Endothelial cell (in vitro differentiated cells): ENCODE results near the gene PPIE. TPM values are rescaled to one million over a fixed set of nuclear protein-coding genes. Genes with fewer than 3 reads are reported as not detected.
A peak's percentile ranks its signal among the peaks of the same experiment; 100 is the strongest.

Source experiments
- DNase-seq: peaks from one replicate; pipeline ENCODE4 v3.0.0; 2021; ENCODE audit warnings: low spot score
- H3K27ac Mint-ChIP-seq: one replicate; pipeline ENCODE4 v1.8.0; 2021; ENCODE audit warnings: mixed read lengths, inconsistent platforms; ENCODE audit not compliant: unreplicated experiment
- H3K27me3 Mint-ChIP-seq: one replicate; pipeline ENCODE4 v1.8.0; 2021; ENCODE audit warnings: mild to moderate bottlenecking, moderate library complexity, mixed read lengths, inconsistent platforms; ENCODE audit not compliant: unreplicated experiment
- H3K36me3 Mint-ChIP-seq: one replicate; pipeline ENCODE4 v1.8.0; 2021; ENCODE audit warnings: mild to moderate bottlenecking, low read depth, mixed read lengths, inconsistent platforms; ENCODE audit not compliant: unreplicated experiment
- H3K4me1 Mint-ChIP-seq: one replicate; pipeline ENCODE4 v1.8.0; 2021; ENCODE audit warnings: mild to moderate bottlenecking, mixed read lengths, inconsistent platforms; ENCODE audit not compliant: unreplicated experiment
- H3K4me3 Mint-ChIP-seq: one replicate; pipeline ENCODE4 v1.8.0; 2021; ENCODE audit warnings: mild to moderate bottlenecking, mixed read lengths, inconsistent platforms; ENCODE audit not compliant: unreplicated experiment
- H3K9me3 Mint-ChIP-seq: one replicate; pipeline ENCODE4 v1.8.0; 2021; ENCODE audit warnings: mixed read lengths, inconsistent platforms; ENCODE audit not compliant: unreplicated experiment
- CTCF ChIP-seq: fragments of 200-600 bp; sonication (generic); IDR thresholded peaks from one replicate; pipeline ENCODE4 v1.5.0; 2021; ENCODE audit warnings: antibody characterized with exemption; ENCODE audit not compliant: unreplicated experiment
- long read RNA-seq: library from polyadenylated mRNA; unstranded; transcript quantifications from one replicate; pipeline ENCODE4 v2.0.0, GENCODE V29; 2020; ENCODE audit not compliant: unreplicated experiment
- total RNA-seq: library from RNA; stranded (reverse); fragmentation: NEBNext Ultra II Directional; extraction: Animal tissue kit (Norgen Biotek cat#: 25700); gene quantifications from one replicate; pipeline ENCODE4 v1.2.1, GENCODE V29; 2021; ENCODE audit not compliant: unreplicated experiment

Gene PPIE
- total RNA-seq, result 38.1 TPM
- long read RNA-seq, transcript PPIE-201 (10 exons, 1,277 nt), result major isoform, 30 of 46 reads
- long read RNA-seq, partial matches to known transcripts, result 5 of 46 reads
- long read RNA-seq, other reads (novel, unspliced or antisense), result 11 of 46 reads

DNA sequence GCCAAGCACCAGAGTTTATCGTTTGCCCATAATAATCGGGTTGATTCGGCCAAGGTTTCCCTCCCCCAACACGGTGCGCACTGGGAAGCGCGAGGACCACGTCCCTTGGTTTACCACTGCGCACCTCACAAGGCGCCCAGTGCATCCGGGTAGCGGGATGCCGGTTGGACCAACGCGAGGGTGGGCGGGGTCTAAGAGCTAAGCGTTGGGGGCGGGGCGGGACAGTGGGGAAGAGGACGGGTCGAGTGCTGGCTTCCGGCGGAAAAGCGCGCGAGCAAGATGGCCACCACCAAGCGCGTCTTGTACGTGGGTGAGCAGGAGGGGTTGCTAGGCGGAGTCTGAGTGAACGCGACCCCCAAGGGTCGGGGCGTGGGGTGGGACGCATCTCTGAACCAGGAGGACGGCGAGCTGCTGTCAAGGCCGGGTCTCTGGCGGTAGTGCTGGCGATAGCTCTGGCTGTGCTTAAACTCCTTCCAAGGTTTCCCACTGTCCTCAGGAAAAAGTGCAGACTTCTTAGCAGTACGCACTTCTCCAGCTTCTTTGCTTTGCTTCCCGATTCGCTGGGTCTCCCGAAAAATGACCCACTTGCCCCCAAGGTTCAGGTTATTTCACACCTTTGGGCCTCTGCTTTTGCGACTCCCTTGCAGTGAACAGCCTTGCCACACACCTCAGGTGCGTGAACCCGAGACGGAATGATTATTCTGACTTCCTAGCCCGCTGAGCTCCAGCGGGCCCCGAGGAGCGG is at the start of gene PPIE:
Gene PPIE (plus strand): TSS at position 261 of the 745 bp plus-strand sequence. CDS start 19 bp downstream, at position 280.
- H3K27me3 Mint-ChIP-seq, result peaks cover 6% of the 10 kb centered on the region
- peak; percentile 78 for DNase-seq

DNA sequence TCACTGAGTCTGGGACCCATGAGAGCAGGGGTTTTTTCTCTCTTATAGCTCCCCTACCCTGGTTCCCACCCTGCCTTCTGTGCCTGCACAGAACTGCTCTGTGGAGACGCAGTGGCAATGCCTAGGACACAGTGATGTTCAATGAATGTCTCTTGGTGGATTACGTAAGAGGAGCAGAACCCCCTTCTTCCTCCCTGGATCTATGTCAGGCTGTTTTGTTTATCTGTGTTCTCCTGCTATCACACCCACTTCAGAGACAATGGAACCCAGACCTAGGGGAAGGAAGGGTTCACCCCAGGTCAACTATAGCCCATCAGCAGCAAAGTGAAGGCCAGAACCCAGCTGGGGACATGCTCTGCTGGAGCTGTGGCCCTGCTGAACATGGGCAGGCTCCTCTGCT is 49.5 kb upstream of the PPIE start:
- peaks cover 32% of the 10 kb centered on the region for H3K27me3 Mint-ChIP-seq
- peaks cover 8% of the 10 kb centered on the region for H3K4me1 Mint-ChIP-seq
- H3K9me3 Mint-ChIP-seq, result no peaks in the 10 kb centered on the region
- TF ChIP-seq CTCF, result no peak
- H3K36me3 Mint-ChIP-seq, result peaks cover 6% of the 10 kb centered on the region
- no peak for DNase-seq
- H3K27ac Mint-ChIP-seq, result no peak overlapping the region
- H3K4me3 Mint-ChIP-seq, result no peak overlapping the region

More for the DNA sequence above, at the start of gene PPIE:
- peak within 1 kb of the TSS; percentile 97 for H3K4me3 Mint-ChIP-seq
- no peak for TF ChIP-seq CTCF
- peak within 1 kb of the TSS; percentile 89 for H3K27ac Mint-ChIP-seq
- peaks cover 14% of the 10 kb centered on the region for H3K36me3 Mint-ChIP-seq
- H3K9me3 Mint-ChIP-seq, result no peaks in the 10 kb centered on the region
- H3K4me1 Mint-ChIP-seq, result peaks cover 12% of the 10 kb centered on the region

GRCh38 chr1:39689635-39690034 is 49.0 kb upstream of the PPIE start:
- Mint-ChIP-seq H3K27me3 (peaks cover 32% of the 10 kb centered on the region), H3K4me3 (no peak overlapping the region), H3K9me3 (no peaks in the 10 kb centered on the region), H3K4me1 (peaks cover 8% of the 10 kb centered on the region), H3K27ac (no peak overlapping the region), H3K36me3 (peaks cover 6% of the 10 kb centered on the region)
- no peak for DNase-seq
- no peak for TF ChIP-seq CTCF

GRCh38 chr1:39690225-39690624 is 48.5 kb upstream of the PPIE start:
- no peak for TF ChIP-seq CTCF
- peaks cover 34% of the 10 kb centered on the region for H3K27me3 Mint-ChIP-seq
- no peak for DNase-seq
- H3K36me3 Mint-ChIP-seq, result peaks cover 6% of the 10 kb centered on the region
- no peak overlapping the region for H3K27ac Mint-ChIP-seq
- no peak overlapping the region for H3K4me3 Mint-ChIP-seq
- peaks cover 8% of the 10 kb centered on the region for H3K4me1 Mint-ChIP-seq
- no peaks in the 10 kb centered on the region for H3K9me3 Mint-ChIP-seq

GRCh38 chr1:39690794-39691382 is 47.8 kb upstream of the PPIE start:
- no peak for TF ChIP-seq CTCF
- no peak overlapping the region for H3K27ac Mint-ChIP-seq
- H3K9me3 Mint-ChIP-seq, result no peaks in the 10 kb centered on the region
- peaks cover 8% of the 10 kb centered on the region for H3K4me1 Mint-ChIP-seq
- no peak overlapping the region for H3K4me3 Mint-ChIP-seq
- peaks cover 6% of the 10 kb centered on the region for H3K36me3 Mint-ChIP-seq
- H3K27me3 Mint-ChIP-seq, result peaks cover 34% of the 10 kb centered on the region
- no peak for DNase-seq
